Measurements from ENCODE around the gene ZC3H12D.
"Not testable (repeated sequence)": the region's sequence is repeated elsewhere in the genome, so short reads cannot be mapped to it uniquely, and the experiment has no call there.

The ZC3H12D gene

GRCh38 chr6:149483334-149483725, 1.5 kb downstream of the ZC3H12D start:
- DNase-seq: peak; percentile 46

DNA sequence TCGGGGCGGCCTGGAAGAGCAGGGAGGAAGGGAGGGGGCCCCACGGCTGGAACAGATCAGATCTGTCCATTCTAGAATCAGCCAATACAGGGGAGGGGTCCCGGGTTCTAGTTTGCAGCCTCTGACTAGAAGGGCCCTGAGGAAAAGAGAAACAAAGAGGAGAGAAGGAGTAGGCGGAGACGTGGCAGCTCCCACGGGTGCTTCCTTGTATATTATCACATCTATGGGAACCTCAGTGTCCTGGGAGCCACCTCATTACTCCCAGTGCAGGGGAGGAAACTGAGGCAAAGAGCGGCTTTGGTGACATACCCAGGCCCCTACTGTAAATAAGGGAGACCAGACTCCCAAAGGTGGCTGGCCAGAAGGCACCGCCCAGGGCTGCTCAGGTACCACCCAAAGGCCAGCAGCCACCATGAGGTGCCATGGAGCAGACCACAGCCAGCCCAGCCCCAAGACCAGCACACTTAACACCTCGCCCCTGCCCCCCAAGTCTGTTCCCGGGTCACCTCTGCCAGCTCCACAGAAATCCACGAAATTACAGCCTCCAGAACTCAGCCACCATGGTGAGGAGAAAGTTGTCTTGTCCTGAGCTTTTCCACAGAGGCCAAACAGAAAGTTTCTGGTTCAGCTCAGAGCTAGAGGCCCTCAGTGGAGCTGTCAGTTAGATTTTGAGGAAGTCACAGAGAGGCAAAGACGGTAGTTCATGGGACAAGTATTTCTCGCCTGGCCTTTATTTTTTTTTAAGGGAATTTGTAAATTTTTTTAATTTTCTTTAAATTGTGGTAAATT, 2.1 kb downstream of the ZC3H12D start:
- peak; percentile 55 for DNase-seq

- no peak for DNase-seq
Observed at GRCh38 chr6:149480502-149481280, 4.1 kb downstream of the ZC3H12D start.

DNA sequence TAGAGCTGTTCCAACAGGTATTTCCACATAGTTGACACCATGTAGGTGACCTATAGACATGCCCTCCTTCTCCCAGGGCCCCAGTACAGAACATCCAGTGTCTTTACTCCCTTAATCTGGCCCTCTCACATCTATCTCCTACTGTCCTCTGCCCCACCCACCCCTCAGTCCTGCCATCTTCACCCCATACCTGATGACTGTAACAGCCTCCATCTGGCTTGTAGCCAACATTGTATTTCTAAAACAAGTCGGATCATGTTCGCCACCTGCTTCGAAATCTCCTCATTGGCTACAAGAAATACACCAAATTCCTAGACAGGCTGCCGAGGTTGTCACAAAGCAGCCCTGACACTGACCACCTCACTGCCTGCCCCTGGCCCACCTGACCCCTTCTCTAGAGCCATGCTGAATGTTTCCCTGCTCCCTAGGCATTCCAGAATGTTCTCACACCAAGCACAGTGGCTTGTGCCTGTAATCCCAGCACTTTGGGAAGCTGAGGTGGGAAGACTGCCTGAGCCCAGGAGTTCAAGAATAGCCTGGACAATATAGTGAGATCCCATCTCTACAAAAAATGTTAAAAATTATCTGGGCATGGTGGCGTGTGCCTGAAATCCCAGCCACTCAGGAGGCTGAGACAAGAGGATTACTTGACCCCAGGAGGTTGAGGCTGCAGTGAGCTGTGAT, 6.0 kb downstream of the ZC3H12D start:
- DNase-seq: no peak

DNA sequence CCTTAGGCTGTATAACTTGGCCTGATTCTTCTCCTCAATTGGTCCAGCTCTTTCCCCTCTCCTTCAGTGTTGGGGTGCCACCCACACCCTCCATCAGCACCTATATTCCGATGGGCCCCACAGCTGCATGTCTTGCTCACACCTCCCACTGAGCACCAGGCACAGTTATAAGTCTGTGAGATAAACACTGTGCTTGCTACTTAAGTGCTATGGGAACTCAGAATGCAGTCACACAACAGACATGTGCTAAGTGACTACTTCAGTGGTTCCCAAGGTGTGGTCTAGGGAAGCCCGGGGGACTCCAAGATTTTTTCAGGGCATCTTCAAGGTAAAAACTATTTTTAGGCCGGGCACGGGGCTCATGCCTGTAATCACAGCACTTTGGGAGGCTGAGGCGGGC, 7.3 kb downstream of the ZC3H12D start:
- no peak for DNase-seq

DNA sequence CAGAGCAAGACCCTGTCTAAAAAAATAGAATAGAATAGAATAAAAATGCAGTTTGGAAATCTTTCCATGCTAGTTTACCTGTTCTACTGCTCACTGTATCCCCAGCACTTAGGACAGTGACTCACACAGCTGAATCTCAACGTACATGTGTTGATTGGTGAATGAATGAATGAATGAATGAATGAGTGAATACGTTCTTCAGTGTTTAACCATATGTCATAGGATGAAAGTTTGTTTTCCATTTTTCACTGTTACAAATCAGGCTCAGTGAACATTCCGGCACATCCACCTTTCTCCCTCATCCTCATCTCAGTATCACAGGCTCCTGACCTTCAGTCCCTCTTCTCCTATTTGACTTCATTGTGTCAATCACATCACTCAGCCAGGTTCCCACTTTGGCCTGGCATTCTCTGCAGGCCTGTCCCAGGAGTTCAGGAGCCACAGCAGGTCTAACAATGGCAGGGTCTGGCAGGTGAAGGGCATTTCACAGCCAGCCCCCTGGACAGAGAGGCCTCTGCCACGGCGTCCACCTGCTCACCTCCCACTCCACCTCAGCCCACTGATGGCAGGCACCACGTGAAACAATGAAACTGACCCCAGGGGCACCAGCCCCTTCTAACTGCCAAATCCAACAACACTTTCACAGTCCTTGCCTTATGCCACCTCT, 7.9 kb downstream of the ZC3H12D start:
- no peak for DNase-seq

DNA sequence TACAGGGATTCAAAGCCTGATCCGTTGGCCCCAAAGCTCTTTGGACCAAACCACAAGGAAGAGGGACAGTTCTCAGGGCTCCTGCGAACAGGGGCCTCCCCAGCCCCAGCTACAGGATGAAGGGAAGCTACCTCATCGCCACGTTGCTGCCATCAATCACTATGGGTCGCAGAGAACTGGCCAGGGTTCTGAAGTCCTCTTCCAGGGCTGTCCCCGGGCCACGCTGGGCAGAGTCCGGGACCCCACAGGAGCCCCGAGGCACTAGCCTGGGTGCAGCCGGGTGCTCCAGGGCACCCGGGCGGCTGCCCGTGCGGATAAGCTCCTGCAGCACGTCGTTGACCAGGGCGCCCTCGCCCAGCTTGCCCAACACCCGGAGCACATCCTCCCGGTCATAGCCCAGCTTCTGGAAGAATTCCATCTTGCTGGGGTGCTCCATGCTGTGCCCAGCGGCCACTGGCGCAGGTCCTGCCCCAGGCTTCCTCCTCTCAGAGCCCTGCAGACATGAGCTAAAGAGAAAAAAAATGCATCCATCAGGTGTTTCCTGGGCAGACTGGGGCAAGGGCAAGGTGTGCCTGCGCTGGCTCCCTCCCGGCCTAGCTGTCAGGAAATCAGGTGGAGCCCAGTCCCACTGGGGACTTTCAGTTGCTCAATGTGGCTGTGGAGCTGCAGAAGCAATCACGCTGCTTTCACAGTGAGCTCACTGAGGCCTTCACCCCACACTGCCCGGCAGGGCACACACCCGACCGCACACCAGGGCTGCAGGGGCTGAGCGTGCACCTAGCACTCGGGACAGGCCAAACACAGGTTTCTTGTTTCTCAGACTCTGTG, 10.5 kb downstream of the ZC3H12D start:
- no peak for DNase-seq

GRCh38 chr6:149473080-149474052, 11.4 kb downstream of the ZC3H12D start:
- no peak for DNase-seq

- DNase-seq: no peak
Observed at GRCh38 chr6:149472241-149472640, 12.6 kb downstream of the ZC3H12D start.

DNA sequence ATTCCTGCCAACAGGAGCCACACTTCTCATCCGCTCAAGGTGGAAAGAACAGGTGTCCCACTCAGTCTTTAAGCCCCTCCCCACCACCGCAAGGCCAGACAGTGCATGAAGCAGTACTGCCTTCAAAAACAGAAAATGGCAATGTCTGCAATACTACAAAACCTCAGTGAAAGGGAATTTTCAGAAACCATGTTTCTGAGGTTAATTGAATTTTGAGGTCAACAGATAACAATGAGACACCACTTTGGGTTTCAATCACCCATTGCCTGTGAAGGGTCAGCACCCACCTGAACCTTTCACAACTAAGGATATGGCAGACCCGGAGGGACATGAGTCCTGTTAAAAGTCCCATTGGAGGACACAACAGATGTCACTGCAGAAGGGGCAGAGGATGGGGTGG, 13.0 kb downstream of the ZC3H12D start:
- no peak for DNase-seq

- no peak for DNase-seq
Observed at GRCh38 chr6:149470948-149471347, 13.9 kb downstream of the ZC3H12D start.

- DNase-seq: no peak
Observed at GRCh38 chr6:149468179-149468578, 16.6 kb downstream of the ZC3H12D start.

GRCh38 chr6:149467265-149467664, 17.5 kb downstream of the ZC3H12D start:
- no peak for DNase-seq

DNA sequence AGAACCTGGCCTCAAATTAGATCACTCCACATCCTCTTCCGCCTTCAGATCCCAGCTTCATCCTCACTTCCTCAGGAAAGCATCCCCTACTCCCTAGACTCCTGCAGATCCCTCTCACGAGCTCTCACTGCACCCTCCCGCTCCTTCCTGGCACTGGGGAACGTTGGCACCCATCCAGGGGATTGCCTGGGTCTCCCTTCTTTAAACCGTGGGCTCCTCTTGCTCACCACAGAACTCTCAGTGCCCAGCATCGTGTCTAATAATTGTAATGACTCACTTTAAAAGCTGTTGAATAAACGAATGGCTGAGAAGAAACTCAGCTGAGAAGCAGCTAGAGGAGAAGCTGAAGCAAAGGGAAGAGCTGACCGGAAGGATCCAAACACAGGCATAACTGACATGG, 20.4 kb downstream of the ZC3H12D start:
- DNase-seq: no peak

DNA sequence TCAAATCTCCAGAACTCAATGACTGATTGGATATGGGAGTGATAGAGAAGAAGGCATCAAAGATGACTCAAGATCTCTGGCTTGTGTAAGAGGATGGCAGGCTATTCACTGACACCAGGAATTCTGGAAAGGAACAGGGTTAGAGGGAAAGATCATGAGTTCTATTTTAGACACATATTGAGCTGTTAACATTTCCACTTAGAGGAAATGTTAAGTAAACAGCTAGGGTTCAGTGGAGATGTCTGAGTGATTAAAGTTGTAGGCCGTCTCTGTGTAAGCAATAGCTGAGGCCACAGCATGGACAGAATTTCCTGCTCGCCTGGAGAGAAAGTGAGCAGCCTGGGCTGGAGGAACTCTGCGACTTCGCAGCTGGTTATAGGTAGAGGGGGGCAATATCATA, 21.0 kb downstream of the ZC3H12D start:
- no peak for DNase-seq

DNA sequence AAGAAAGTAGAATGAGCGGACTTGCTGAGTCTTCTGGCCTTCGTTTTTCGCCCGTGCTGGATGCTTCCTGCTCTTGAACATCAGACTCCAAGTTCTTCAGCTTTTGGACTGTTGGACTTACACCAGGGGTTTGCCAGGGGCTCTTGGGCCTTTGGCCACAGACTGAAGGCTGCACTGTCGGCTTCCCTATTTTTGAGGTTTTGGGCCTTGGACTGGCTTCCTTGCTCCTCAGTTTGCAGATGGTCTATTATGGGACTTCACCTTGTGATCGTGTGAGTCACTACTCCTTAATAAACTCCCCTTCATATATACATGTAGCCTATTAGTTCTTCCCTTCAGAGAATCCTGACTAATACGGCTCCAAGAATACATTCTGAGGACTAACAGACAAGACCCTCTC, 22.1 kb downstream of the ZC3H12D start:
- DNase-seq: not testable (repeated sequence)

DNA sequence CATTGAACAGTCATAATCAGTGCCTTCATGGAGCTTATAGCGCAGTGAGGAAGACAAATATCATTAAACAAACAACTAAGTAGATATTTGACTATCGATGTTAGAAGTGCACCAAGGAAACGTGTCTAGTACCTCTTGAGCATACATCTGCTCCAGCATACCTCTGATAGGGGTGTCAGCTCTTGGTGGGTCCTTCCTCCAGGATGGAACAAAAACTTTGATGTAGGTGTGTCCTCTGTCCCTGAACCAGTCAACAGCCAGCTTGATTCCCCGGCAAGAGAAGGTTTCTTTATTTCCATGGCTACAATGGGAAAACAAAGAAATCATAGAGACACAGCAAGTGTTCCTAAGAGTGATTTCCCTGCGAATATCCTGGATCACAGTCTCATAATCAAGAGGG, 23.1 kb downstream of the ZC3H12D start:
- no peak for DNase-seq

GRCh38 chr6:149460249-149460648, 24.6 kb downstream of the ZC3H12D start:
- DNase-seq: not testable (repeated sequence)

GRCh38 chr6:149459761-149460160, 25.1 kb downstream of the ZC3H12D start:
- DNase-seq: no peak

DNA sequence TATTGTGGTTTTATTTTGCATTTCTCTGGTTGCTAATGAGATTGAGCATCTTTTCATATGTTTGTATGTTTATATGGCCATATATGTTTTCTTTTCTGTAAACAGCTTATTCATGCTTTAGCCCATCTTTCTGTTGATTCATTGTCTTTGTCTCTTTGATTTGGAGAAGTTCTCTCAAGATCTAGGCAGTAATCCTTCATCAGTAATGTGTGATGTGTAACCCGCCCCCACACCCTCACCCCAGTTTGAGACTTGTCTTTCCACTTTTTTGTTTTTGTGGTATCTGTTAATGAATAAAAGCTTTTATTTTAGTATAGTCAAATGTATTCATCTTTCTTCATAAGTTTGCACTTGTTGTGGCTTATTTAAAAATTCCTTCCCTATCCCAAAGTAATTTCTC, 26.0 kb downstream of the ZC3H12D start:
- no peak for DNase-seq

GRCh38 chr6:149458196-149458595, 26.6 kb downstream of the ZC3H12D start:
- DNase-seq: no peak
